Measurements from ENCODE around the gene SLC6A5.
"Not testable (repeated sequence)": the region's sequence is repeated elsewhere in the genome, so short reads cannot be mapped to it uniquely, and the experiment has no call there.

The SLC6A5 gene

DNA sequence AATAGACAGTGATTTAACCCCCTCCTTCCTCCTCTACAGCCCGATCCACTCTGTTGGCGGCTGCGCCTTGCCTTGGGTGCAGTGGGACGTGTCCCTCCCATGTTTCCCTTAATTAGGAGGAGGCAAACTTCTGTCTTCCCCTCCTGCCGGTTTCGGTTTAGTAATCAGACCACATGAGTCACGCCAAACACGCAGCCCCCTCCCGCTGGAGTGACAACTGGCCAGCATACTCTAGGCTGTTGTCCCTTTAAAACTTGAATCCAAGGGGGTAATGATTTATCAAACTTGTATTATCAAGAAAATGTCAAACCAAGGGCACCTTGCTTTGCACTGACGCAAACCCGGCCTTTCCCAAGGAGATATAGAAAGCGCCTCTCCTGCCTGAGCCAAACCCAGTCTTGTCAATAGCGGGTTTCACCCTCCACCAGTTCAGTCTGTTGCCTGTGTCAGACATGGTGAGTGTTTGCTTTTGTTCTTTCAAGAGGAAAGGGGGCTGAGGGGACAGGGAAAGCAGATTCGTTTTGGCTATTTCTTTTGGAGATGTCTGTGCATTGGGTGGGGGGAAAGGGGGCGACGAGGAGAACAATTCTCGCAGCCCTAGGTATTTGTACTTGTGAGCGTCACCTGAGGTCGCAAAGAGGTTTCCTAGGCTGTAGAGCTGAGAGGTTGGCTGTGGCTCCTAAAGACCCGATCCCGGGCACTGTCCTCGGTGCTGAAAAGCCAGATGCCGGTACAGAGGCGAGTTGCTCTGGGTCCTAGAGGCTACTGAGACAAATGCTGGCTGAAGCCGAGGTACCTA lies at the start of gene SLC6A5:
TSS of gene SLC6A5 (plus strand) at position 388 of the 799 bp plus-strand sequence. CDS start at position 453, 65 bp downstream.
- H3K4me3 ChIP-seq (ENCODE audit: low read depth, low read length), result 0 out of 2 replicates have a peak within 1 kb of the TSS, but pooled peaks have one; percentile 18

DNA sequence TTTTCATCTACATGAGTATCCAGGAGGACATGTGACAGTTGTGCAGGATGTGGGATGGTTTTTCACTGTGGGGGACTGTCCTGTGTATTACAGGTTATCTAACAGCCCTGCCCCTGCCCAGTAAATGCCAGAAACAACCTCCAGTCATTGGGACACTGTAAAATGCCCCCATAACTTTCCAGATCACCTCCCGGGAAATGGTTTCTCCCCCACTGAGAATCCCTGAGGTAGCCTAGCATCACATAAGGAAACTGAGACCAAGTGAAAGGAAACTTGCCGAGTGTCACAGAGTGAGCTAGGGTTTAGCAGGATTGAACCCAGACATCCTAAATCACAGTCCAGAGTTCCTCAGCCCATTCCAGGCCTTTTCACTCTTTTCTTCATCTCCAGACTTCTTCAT lies 48.3 kb upstream of the SLC6A5 start:
- Histone ChIP-seq H3K9ac (ENCODE audit: low read length) (no peak overlapping the region), H3K4me3 (ENCODE audit: low read depth, low read length) (no peak overlapping the region), H3K4me1 (ENCODE audit: control insufficient read depth, insufficient read depth, low read length) (no peaks in the 10 kb centered on the region), H3K27me3 (ENCODE audit: control insufficient read depth, insufficient read depth, low read length) (no peaks in the 10 kb centered on the region), H3K9me3 (ENCODE audit: control insufficient read depth, insufficient read depth, low read depth, low read length) (peaks cover 9% of the 10 kb centered on the region), H3K27ac (ENCODE audit: low read depth, low read length) (no peak overlapping the region), H3K36me3 (ENCODE audit: control insufficient read depth, insufficient read depth, low read length) (no peaks in the 10 kb centered on the region)

More for the DNA sequence above, at the start of gene SLC6A5:
- Histone ChIP-seq H3K4me1 (ENCODE audit: control insufficient read depth, insufficient read depth, low read length) (peaks cover 12% of the 10 kb centered on the region), H3K27me3 (ENCODE audit: control insufficient read depth, insufficient read depth, low read length) (peaks cover 100% of the 10 kb centered on the region), H3K9me3 (ENCODE audit: control insufficient read depth, insufficient read depth, low read depth, low read length) (no peaks in the 10 kb centered on the region), H3K36me3 (ENCODE audit: control insufficient read depth, insufficient read depth, low read length) (no peaks in the 10 kb centered on the region), H3K27ac (ENCODE audit: low read depth, low read length) (no peak within 1 kb of the TSS), H3K9ac (ENCODE audit: low read length) (no peak within 1 kb of the TSS)

DNA sequence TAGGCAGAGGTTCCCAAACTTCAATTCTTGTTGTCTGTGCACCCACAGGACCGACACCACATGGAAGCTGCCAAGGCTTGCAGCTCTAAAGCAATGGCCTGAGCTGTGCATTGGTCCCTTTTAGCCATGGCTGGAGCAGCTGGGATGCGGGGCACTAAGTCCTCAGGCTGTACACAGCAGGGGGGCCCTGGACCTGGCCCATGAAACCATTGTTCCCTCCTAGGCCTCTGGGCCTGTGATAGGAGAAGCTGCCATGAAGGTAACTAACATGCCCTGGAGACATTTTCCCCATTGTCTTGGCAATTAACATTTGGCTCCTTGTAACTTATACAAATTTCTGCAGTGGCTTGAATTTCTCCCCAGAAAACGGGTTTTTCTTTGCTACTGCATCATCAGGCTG lies 43.6 kb upstream of the SLC6A5 start:
- H3K4me3 ChIP-seq (ENCODE audit: low read depth, low read length), result no peak overlapping the region
- no peak overlapping the region for H3K27ac ChIP-seq (ENCODE audit: low read depth, low read length)
- no peaks in the 10 kb centered on the region for H3K27me3 ChIP-seq (ENCODE audit: control insufficient read depth, insufficient read depth, low read length)
- no peaks in the 10 kb centered on the region for H3K36me3 ChIP-seq (ENCODE audit: control insufficient read depth, insufficient read depth, low read length)
- no peak overlapping the region for H3K9ac ChIP-seq (ENCODE audit: low read length)
- H3K9me3 ChIP-seq (ENCODE audit: control insufficient read depth, insufficient read depth, low read depth, low read length), result peaks cover 12% of the 10 kb centered on the region
- no peaks in the 10 kb centered on the region for H3K4me1 ChIP-seq (ENCODE audit: control insufficient read depth, insufficient read depth, low read length)

DNA sequence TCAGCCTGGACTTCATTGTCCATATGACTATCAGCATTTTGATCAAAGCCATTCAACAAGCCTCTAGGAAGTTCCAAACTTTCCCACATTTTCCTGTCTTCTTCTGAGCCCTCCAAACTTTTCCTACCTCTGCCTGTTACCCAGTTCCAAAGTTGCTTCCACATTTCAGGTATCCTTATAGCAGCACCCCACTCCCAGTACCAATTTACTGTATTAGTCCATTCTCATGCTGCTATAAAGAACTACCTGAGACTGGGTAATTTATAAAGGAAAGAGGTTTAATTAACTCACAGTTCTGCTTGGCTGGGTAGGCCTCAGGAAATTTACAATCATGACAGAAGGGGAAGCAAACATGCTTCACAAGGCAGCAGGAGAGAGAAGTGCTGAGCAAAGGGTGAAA lies 43.0 kb upstream of the SLC6A5 start:
- not testable (repeated sequence) for H3K4me3 ChIP-seq (ENCODE audit: low read depth, low read length); H3K9ac ChIP-seq (ENCODE audit: low read length); H3K27me3 ChIP-seq (ENCODE audit: control insufficient read depth, insufficient read depth, low read length); H3K4me1 ChIP-seq (ENCODE audit: control insufficient read depth, insufficient read depth, low read length); H3K27ac ChIP-seq (ENCODE audit: low read depth, low read length); H3K36me3 ChIP-seq (ENCODE audit: control insufficient read depth, insufficient read depth, low read length)
- H3K9me3 ChIP-seq (ENCODE audit: control insufficient read depth, insufficient read depth, low read depth, low read length), result peaks cover 12% of the 10 kb centered on the region

DNA sequence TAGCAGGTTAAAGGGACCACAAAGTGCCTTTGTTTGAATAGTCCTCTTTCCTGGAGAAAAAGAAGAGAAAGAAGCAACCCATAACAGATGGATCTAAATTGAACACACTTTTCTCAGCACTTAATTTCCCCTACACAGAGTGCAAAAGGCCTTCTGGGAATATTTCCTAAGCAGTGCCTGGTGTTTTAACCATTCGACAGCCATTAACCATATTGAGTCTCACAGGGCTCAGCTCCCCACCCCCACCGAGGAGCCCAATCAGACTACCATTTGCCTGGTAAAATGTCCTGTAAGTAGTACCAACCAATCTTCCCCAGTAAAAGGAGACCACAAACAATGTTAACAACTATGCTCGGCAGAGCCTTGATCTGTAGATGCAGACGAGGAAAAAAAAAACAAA lies 40.7 kb upstream of the SLC6A5 start:
- Histone ChIP-seq H3K4me1 (ENCODE audit: control insufficient read depth, insufficient read depth, low read length) (no peaks in the 10 kb centered on the region), H3K36me3 (ENCODE audit: control insufficient read depth, insufficient read depth, low read length) (no peaks in the 10 kb centered on the region), H3K27ac (ENCODE audit: low read depth, low read length) (no peak overlapping the region), H3K9me3 (ENCODE audit: control insufficient read depth, insufficient read depth, low read depth, low read length) (peaks cover 12% of the 10 kb centered on the region), H3K27me3 (ENCODE audit: control insufficient read depth, insufficient read depth, low read length) (no peaks in the 10 kb centered on the region), H3K9ac (ENCODE audit: low read length) (no peak overlapping the region), H3K4me3 (ENCODE audit: low read depth, low read length) (no peak overlapping the region)

DNA sequence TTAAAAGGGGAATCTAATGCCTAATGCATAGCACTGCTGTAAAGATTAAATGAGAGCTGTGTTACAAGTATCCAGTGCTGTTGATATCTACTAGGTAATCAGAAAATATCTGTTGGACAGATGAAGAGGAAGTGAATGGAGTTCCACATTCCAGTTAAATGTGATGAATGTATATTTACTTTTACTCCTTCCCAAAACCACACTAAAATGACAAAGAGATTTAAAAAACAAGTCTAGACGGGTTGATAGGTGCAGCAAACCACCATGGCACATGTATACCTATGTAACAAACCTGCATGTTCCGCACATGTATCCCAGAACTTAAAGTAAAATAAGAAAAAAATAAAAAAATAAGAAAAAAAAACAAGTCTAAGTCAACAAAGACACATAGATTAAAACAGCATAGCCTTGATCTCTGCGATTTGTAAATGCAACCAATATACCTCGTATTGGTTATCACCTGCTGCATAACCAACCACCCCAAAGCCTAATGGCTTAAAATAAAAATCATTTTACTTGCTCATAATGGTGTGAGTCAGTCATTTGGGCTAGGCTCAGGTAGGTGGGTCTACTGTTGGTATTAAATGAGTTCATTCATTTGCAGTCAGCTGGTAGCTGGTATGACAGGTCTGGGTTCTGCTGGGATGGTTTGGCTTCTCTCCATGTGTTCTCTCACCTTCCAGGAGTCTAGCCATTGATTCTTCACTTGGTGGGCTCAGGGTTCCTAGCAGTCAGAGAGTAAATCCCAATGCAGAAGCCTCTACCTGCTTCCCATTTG lies 39.7 kb upstream of the SLC6A5 start:
- Histone ChIP-seq H3K9ac (ENCODE audit: low read length) (no peak overlapping the region), H3K4me1 (ENCODE audit: control insufficient read depth, insufficient read depth, low read length) (no peaks in the 10 kb centered on the region), H3K36me3 (ENCODE audit: control insufficient read depth, insufficient read depth, low read length) (no peaks in the 10 kb centered on the region), H3K9me3 (ENCODE audit: control insufficient read depth, insufficient read depth, low read depth, low read length) (peaks cover 12% of the 10 kb centered on the region), H3K27me3 (ENCODE audit: control insufficient read depth, insufficient read depth, low read length) (no peaks in the 10 kb centered on the region), H3K27ac (ENCODE audit: low read depth, low read length) (no peak overlapping the region), H3K4me3 (ENCODE audit: low read depth, low read length) (no peak overlapping the region)

DNA sequence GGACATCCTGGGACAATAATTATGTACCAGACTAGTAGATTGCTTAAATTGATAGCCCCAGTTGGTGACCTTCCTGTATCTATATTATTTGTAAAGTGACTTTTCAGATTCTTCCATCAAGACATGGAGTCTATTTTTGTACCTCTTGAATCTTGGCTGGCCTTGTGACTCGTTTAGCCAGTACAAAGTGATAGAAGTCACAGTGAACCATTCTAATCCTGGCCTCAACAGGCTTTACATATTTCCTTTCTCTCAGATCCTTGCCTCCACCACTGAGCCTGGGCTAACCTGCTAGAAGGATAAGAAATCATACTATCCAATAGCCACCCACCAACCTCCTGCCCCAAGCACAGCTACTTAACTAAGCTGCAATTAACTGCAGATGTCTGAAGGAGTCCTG lies 37.5 kb upstream of the SLC6A5 start:
- Histone ChIP-seq H3K27me3 (ENCODE audit: control insufficient read depth, insufficient read depth, low read length) (no peaks in the 10 kb centered on the region), H3K36me3 (ENCODE audit: control insufficient read depth, insufficient read depth, low read length) (no peaks in the 10 kb centered on the region), H3K4me3 (ENCODE audit: low read depth, low read length) (no peak overlapping the region), H3K4me1 (ENCODE audit: control insufficient read depth, insufficient read depth, low read length) (no peaks in the 10 kb centered on the region), H3K27ac (ENCODE audit: low read depth, low read length) (no peak overlapping the region), H3K9ac (ENCODE audit: low read length) (no peak overlapping the region), H3K9me3 (ENCODE audit: control insufficient read depth, insufficient read depth, low read depth, low read length) (0 out of 2 replicates have a peak, but pooled peaks cover 3% of the 10 kb centered on the region)

DNA sequence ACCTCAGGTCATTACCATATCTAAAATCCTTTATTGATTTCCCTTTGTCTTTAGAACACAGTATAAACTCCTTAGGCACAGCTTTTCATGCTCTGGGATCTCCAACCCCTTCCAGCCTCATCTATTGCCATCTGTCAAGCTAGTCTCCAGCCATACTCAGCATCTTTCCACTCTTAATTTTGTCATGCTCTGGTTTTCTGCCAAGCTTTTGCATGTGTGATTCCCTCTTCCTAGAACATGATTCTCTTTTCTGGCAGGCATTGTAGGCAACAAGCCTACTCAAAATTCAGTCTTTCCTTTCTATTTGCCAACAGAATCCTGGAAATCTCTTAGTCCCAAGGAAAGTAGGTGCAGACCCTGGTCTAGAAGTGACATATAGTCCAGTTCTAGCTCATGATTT lies 35.5 kb upstream of the SLC6A5 start:
- no peaks in the 10 kb centered on the region for H3K9me3 ChIP-seq (ENCODE audit: control insufficient read depth, insufficient read depth, low read depth, low read length)

DNA sequence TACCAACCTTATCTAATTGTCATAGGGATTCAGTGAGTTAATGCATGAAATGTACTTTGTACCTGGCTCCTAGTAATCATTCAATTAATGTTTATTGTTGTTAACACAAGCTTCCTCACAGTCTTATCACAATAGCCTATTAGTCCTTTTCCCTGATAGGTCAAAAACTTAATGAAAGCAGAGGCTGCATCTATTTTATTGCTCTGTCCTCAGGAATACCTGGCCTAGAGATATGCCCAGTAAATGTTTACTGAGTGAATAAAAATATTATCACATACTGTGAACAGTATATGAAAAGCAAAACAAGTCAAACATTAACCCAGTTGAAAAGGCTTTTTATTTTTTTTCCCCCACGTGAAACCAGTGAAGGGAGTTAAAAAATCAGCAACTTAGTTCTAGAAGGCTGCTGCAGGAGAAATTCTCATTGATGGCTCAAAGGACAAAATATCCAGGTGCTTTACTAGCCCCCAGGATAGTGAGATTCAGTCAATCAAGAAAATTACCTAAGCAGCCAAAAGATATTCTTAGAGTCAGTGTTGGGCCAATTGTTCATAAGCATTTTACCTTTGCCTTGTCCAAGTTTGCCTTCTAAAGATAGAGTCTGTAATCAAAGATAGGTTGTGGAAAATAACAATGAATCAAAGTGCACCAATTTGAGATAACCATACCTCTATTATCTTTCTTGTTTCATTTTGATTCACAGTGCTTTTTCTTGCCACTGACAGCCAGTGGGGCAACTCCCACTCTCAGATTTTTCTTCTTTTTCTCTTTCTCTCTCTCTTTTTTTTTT lies 34.4 kb upstream of the SLC6A5 start:
- Histone ChIP-seq H3K9ac (ENCODE audit: low read length) (no peak overlapping the region), H3K36me3 (ENCODE audit: control insufficient read depth, insufficient read depth, low read length) (no peaks in the 10 kb centered on the region), H3K27ac (ENCODE audit: low read depth, low read length) (no peak overlapping the region), H3K9me3 (ENCODE audit: control insufficient read depth, insufficient read depth, low read depth, low read length) (no peaks in the 10 kb centered on the region), H3K27me3 (ENCODE audit: control insufficient read depth, insufficient read depth, low read length) (no peaks in the 10 kb centered on the region), H3K4me3 (ENCODE audit: low read depth, low read length) (no peak overlapping the region), H3K4me1 (ENCODE audit: control insufficient read depth, insufficient read depth, low read length) (no peaks in the 10 kb centered on the region)

More for the DNA sequence above, 35.5 kb upstream of the SLC6A5 start:
- Histone ChIP-seq H3K36me3 (ENCODE audit: control insufficient read depth, insufficient read depth, low read length) (no peaks in the 10 kb centered on the region), H3K27ac (ENCODE audit: low read depth, low read length) (no peak overlapping the region), H3K9ac (ENCODE audit: low read length) (no peak overlapping the region), H3K4me3 (ENCODE audit: low read depth, low read length) (no peak overlapping the region), H3K4me1 (ENCODE audit: control insufficient read depth, insufficient read depth, low read length) (no peaks in the 10 kb centered on the region), H3K27me3 (ENCODE audit: control insufficient read depth, insufficient read depth, low read length) (no peaks in the 10 kb centered on the region)

DNA sequence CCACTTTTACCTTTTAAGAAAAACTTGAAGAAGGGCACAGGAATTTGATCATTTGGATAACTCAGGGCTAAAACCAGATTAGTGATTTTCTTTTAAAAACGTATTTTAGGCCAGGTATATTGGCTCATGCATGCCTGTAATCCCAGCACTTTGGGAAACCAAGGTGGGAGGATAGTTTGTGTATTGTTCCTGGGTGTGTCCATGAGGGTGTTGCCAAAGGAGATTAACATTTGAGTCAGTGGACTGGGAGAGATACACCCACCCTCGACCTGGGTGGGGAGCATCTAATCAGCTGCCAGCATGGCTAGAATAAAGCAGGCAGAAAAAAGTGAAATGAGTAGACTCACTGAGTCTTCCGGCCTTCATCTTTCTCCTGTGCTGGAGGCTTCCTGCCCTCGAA lies 33.3 kb upstream of the SLC6A5 start:
- not testable (repeated sequence) for H3K27me3 ChIP-seq (ENCODE audit: control insufficient read depth, insufficient read depth, low read length); H3K4me1 ChIP-seq (ENCODE audit: control insufficient read depth, insufficient read depth, low read length); H3K9ac ChIP-seq (ENCODE audit: low read length); H3K4me3 ChIP-seq (ENCODE audit: low read depth, low read length); H3K27ac ChIP-seq (ENCODE audit: low read depth, low read length); H3K36me3 ChIP-seq (ENCODE audit: control insufficient read depth, insufficient read depth, low read length); H3K9me3 ChIP-seq (ENCODE audit: control insufficient read depth, insufficient read depth, low read depth, low read length)

All from HUES6 (cell line).